HepG2 (cell line): ENCODE data around the gene NFE2L2. TPM values are rescaled to one million over a fixed set of nuclear protein-coding genes. Genes with fewer than 3 reads are reported as not detected.

ENCODE experiments used
- CERS6 ChIP-seq: sonication (generic); formaldehyde crosslinking; IDR thresholded peaks from 2 replicates; pipeline ENCODE4 v1.5.0; 2020; ENCODE audit warnings: missing genetic modification reagents
- CSRNP1 ChIP-seq: sonication (generic); formaldehyde crosslinking; IDR thresholded peaks from 2 replicates; pipeline ENCODE4 v1.8.1; 2023; ENCODE audit warnings: mild to moderate bottlenecking, missing genetic modification reagents
- E2F1 ChIP-seq: sonication (generic); formaldehyde crosslinking; IDR thresholded peaks from 2 replicates; pipeline ENCODE4 v1.5.0; 2020; ENCODE audit warnings: missing genetic modification reagents
- ELF1 ChIP-seq: sonication (generic); formaldehyde crosslinking; IDR thresholded peaks from 2 replicates; pipeline ENCODE4 v1.4.0; 2020; ENCODE audit warnings: missing genetic modification reagents
- FOSL1 ChIP-seq: sonication (generic); formaldehyde crosslinking; IDR thresholded peaks from 2 replicates; pipeline ENCODE4 v1.9.0; 2021; ENCODE audit warnings: missing genetic modification reagents, borderline replicate concordance
- FOXA3 ChIP-seq: IDR thresholded peaks from 2 replicates; pipeline ENCODE4 v1.6.1; 2016; ENCODE audit warnings: missing genetic modification reagents, missing compliant biosample characterization
- GTF2F1 ChIP-seq: fragments of 150-350 bp; IDR thresholded peaks from 2 replicates; pipeline ENCODE4 v1.6.1; 2014; ENCODE audit warnings: low read length
- HOXA7 ChIP-seq: sonication (generic); formaldehyde crosslinking; IDR thresholded peaks from 2 replicates; pipeline ENCODE4 v1.8.1; 2022; ENCODE audit warnings: mild to moderate bottlenecking, missing genetic modification reagents, moderate library complexity
- ISL2 ChIP-seq: sonication (generic); formaldehyde crosslinking; IDR thresholded peaks from 2 replicates; pipeline ENCODE4 v1.5.0; 2020; ENCODE audit warnings: missing genetic modification reagents
- KAT8 ChIP-seq: IDR thresholded peaks from 2 replicates; pipeline ENCODE4 v1.6.1; 2016; ENCODE audit warnings: missing genetic modification reagents, missing compliant biosample characterization
- MXI1 ChIP-seq: IDR thresholded peaks from 3 replicates; pipeline ENCODE4 v1.6.1; 2012; ENCODE audit warnings: low read depth, low read length, inconsistent platforms, borderline replicate concordance
- NCOR1 ChIP-seq: fragments of 200-600 bp; sonication (generic); IDR thresholded peaks from 2 replicates; pipeline ENCODE4 v1.7.0; 2017; ENCODE audit warnings: antibody characterized with exemption, low read length, borderline replicate concordance
- SETDB1 ChIP-seq: sonication (generic); formaldehyde crosslinking; IDR thresholded peaks from 2 replicates; pipeline ENCODE4 v1.5.1; 2020; ENCODE audit warnings: missing genetic modification reagents, mild to moderate bottlenecking, borderline replicate concordance
- SNAPC2 ChIP-seq: sonication (generic); formaldehyde crosslinking; IDR thresholded peaks from 2 replicates; pipeline ENCODE4 v1.8.1; 2022; ENCODE audit warnings: mild to moderate bottlenecking, missing genetic modification reagents
- TFDP2 ChIP-seq: sonication (generic); formaldehyde crosslinking; IDR thresholded peaks from 2 replicates; pipeline ENCODE4 v1.4.0; 2020; ENCODE audit warnings: missing genetic modification reagents
- TMF1 ChIP-seq: sonication (generic); formaldehyde crosslinking; IDR thresholded peaks from 2 replicates; pipeline ENCODE4 v1.8.1; 2022; ENCODE audit warnings: low read depth, missing genetic modification reagents
- UBTF ChIP-seq: sonication (generic); formaldehyde crosslinking; IDR thresholded peaks from 2 replicates; pipeline ENCODE4 v1.4.0; 2020; ENCODE audit warnings: mild to moderate bottlenecking, missing genetic modification reagents
- WIZ ChIP-seq: sonication (generic); formaldehyde crosslinking; IDR thresholded peaks from 2 replicates; pipeline ENCODE4 v1.5.1; 2020; ENCODE audit warnings: mild to moderate bottlenecking, missing genetic modification reagents
- XRCC5 ChIP-seq: fragments of 200-400 bp; formaldehyde crosslinking; optimal IDR thresholded peaks from 2 replicates; pipeline ENCODE3; 2017; ENCODE audit warnings: mild to moderate bottlenecking, low read length
- ZEB1 ChIP-seq: IDR thresholded peaks from 2 replicates; pipeline ENCODE4 v1.6.1; 2012; ENCODE audit warnings: mild to moderate bottlenecking, low read depth, inconsistent platforms; ENCODE audit not compliant: insufficient replicate concordance
- ZKSCAN5 ChIP-seq: sonication (generic); formaldehyde crosslinking; IDR thresholded peaks from 2 replicates; pipeline ENCODE4 v1.5.1; 2020; ENCODE audit warnings: mild to moderate bottlenecking, missing genetic modification reagents
- ZNF205 ChIP-seq: IDR thresholded peaks from 2 replicates; pipeline ENCODE4 v1.6.1; 2018; ENCODE audit warnings: missing biosample characterization, missing genetic modification reagents
- ZNF30 ChIP-seq: sonication (generic); formaldehyde crosslinking; IDR thresholded peaks from 2 replicates; pipeline ENCODE4 v1.5.0; 2020; ENCODE audit warnings: mild to moderate bottlenecking, missing genetic modification reagents
- polyA plus RNA-seq, 8 experiments: library from polyadenylated mRNA; depleted of rRNA in 3 of 8; stranded (reverse) in 7 of 8; unstranded in 1 of 8; fragments of >200 nt; fragmentation: Illumina TruSeq in 4 of 8; extraction: Trizol in 4 of 8; gene quantifications; 2 replicates each; pipeline versions ENCODE4 v1.2.1 to v1.2.3, GENCODE V29; 2011 to 2016; ENCODE audit warnings: low read depth in 4 of 8, missing spikeins in 1 of 8, mixed read lengths in 1 of 8; ENCODE audit not compliant: insufficient read depth in 1 of 8
- total RNA-seq, 5 experiments: library from RNA; depleted of rRNA; stranded (reverse); fragments of >200 nt; fragmentation: Illumina TruSeq; extraction: Trizol; gene quantifications; 2 replicates each; pipeline ENCODE4 v1.2.3, GENCODE V29; 2016; ENCODE audit warnings: low read depth in 1 of 5

Gene NFE2L2
- total and polyA plus RNA-seq, 2 of the 13 experiments (the other 11 are each of a cell fraction or from before 2014, with no cell fraction given): 84.6 to 215 TPM

- TF ChIP-seq SETDB1 (no peak), WIZ (peak; percentile 70; the same call in 1 of the 2 replicates), ZNF30 (no peak), CERS6 (CRISPR knock-in tag) (0 out of 2 replicates have a peak, but pooled peaks have one; percentile 12), TMF1 (CRISPR knock-in tag) (peak; percentile 43), ZEB1 (no peak), ELF1 (CRISPR knock-in tag) (peak; percentile 47; the same call in 1 of the 2 replicates), ZNF205 (peak; percentile 72; the same call in 1 of the 2 replicates), FOSL1 (CRISPR knock-in tag) (no peak), KAT8 (CRISPR knock-in tag) (peak; percentile 67), XRCC5 (peak; percentile 77), GTF2F1 (0 out of 2 replicates have a peak, but pooled peaks have one; percentile 56), SNAPC2 (CRISPR knock-in tag) (peak; percentile 41; the same call in 1 of the 2 replicates), NCOR1 (peak; percentile 86), MXI1 (peak; percentile 78; the same call in 2 of the 3 replicates), FOXA3 (CRISPR knock-in tag) (peak; percentile 83), ISL2 (CRISPR knock-in tag) (peak; percentile 97), UBTF (peak; percentile 97), TFDP2 (CRISPR knock-in tag) (peak; percentile 83), CSRNP1 (CRISPR knock-in tag) (peak; percentile 90; the same call in 1 of the 2 replicates), ZKSCAN5 (CRISPR knock-in tag) (no peak), HOXA7 (no peak), E2F1 (CRISPR knock-in tag) (peak; percentile 91)
Observed at GRCh38 chr2:177264693-177265587, at the start of gene NFE2L2 (continued).
